Stimulated activated CD4-positive, alpha-beta T cell treated with anti-CD3 and anti-CD28 coated beads, Interleukin-15, amount 100 ng/mL, for 48 hours (primary cell): ENCODE data around the gene TRIM72.
A peak's percentile ranks its signal among the peaks of the same experiment; 100 is the strongest.
"Not testable (repeated sequence)": the region's sequence is repeated elsewhere in the genome, so short reads cannot be mapped to it uniquely, and the experiment has no call there.

Source experiments
- DNase-seq, 2 donors: peaks; one replicate each; pipeline ENCODE4 v3.0.0-alpha.2; 2020; ENCODE audit warnings: low read depth in 2 of 2

Gene TRIM72

DNA sequence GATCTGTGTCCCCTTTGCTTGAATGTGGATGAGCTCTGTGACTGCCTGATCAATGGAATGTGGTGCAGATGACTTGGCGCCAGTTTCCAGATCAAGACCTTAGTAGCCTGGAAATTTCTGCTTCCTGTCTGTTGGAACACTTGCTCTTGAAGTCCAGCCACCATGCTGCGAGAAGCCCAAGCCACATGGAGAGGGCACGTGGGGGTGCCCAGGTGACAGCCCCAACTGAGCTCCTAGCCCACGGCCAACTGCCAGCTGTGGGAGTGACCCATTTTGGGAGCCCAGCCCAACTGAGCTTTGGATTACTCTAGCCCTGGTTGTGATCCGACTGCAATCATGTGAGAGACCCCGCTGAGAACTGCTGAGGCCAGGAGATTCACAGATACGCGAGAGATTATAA lies 42.5 kb downstream of the TRIM72 start:
- no peak for DNase-seq

- DNase-seq, result no peak
Observed at GRCh38 chr16:31258366-31258765, 44.4 kb downstream of the TRIM72 start.

GRCh38 chr16:31260136-31260931 lies 46.4 kb downstream of the TRIM72 start:
- no peak for DNase-seq

DNA sequence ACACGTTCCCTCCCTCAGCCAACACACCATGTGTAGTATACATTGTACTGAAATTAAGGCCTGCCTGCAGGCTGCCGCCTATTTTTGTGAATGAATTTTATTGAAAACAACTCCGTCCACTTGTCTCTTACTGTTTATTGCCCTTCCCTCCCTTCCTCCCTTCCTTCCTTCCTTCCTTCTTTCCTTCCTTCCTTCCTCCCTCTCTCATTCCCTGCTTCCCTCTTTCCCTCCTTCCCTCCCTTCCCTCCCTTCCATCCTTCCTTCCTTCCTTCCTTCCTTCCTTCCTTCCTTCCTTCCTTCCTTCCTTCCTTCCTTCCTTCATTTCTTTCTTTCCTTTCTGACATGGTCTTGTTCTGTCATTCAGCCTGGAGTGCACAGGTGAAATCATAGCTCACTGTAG lies 48.2 kb downstream of the TRIM72 start:
- DNase-seq, result no peak

- peak; percentile 64 to 74 for DNase-seq
Observed at GRCh38 chr16:31265329-31266245, 51.7 kb downstream of the TRIM72 start.

- no peak for DNase-seq
Observed at GRCh38 chr16:31267332-31268032, 53.6 kb downstream of the TRIM72 start.

DNA sequence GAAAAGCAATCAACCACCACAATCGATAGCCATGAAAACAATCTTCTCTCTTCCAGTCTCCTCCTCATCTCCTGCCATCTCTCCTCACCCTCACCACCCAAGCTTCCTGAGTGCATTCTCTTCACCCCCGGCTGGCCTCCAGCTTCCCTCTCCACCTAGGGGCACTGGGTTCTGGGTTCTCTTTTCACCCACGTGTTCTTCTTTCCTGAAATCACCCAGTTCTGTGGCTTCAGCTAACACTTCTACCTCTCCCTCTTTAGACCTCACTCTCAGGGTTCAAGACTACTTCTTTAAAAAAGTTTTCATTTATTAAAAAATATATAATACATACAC lies 54.1 kb downstream of the TRIM72 start:
- DNase-seq, result no peak

DNA sequence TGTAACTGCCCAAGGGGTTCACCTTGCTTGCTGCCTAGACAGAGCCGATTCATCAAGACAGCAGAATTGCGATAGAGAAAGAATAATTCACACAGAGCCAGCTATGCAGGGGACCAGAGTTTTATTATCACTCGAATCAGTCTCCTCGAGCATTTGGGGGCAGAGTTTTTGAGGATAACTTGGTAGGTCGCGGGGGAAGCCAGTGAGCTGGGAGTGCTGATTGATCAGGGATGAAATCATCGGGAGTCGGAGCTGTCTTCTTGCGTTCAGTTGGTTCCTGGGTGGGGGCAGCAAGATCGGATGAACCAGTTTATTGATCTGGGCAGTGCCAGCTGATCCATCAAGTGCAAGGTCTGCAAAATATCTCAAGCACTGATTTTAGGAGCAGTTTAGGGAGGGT lies 55.0 kb downstream of the TRIM72 start:
- no peak for DNase-seq

DNA sequence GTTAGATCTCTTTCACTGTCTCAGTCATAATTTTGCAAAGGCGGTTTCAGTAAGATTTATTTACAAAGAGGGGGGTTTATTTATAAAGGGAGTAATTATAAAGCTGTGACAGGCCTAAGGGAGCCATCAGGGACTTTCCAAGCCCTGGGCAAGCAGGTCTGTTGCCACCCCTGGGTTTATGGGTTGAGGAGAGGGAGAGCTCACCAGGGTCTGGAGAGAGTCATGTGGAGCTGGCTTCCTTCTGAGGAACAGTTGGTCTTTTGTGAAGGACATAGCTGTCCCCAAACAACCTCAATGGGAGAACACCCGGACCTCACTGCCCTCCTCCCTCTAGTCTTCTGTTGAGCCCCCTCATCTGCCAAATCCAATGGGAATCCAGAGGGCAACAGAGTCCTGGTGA lies 55.6 kb downstream of the TRIM72 start:
- no peak for DNase-seq

DNA sequence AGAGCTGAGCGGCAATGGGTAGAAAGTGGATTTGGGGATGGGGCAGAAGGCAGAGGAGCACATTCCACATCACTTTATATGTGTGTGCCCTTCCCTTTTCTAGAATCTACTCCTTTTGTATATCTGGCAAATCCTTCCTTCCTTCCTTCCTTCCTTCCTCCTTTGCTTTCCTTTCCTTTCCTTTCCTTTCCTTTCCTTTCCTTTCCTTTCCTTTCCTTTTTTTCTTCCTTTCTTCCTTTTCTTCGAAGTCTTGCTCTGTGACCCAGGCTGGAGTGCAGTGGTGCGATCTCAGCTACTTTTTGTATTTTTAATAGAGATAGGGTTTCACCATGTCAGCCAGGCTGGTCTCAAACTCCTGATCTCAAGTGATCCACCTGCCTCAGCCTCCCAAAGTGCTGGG lies 56.1 kb downstream of the TRIM72 start:
- not testable (repeated sequence) for DNase-seq

GRCh38 chr16:31270795-31271194 lies 56.9 kb downstream of the TRIM72 start:
- no peak for DNase-seq

DNA sequence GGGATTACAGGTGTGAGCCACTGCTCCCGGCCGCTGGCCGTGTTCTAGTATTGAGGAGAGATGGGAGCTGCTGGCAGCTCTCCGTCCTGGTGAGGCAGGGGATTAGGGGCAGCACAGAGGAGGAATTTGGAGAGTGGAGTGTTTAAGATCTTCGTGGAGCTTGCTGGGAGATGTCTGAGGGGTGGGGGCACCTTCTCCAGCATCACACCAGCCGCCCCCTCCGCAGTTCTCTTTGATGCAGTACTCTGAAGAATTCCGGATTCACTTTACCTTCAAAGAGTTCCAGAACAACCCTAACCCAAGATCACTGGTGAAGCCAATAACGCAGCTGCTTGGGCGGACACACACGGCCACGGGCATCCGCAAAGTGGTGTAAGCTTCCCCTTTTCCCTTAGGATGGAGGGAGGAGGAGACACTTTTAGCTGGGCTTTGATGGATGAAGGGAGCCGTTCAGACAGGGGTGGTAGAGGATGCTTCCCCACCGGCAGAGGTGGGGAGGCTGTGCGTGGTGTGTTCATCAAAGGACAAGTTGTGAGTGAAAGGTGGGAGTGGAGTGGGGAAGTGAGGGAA lies 57.8 kb downstream of the TRIM72 start:
- no peak for DNase-seq

DNA sequence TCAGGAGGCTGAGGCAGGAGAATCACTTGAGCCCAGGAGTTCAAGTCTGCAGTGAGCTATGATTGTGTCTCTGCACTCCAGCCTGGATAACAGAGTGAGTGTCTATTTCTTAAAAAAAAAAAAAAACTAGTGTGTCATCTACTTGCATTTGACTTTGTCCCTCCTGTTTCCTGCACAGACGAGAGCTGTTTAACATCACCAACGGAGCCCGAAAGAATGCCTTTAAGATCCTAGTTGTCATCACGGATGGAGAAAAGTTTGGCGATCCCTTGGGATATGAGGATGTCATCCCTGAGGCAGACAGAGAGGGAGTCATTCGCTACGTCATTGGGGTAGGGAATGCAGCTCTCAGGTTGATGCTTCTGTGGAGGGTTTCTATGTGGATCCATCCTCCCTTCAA lies 59.3 kb downstream of the TRIM72 start:
- no peak for DNase-seq

- no peak for DNase-seq
Observed at GRCh38 chr16:31273676-31274075, 59.8 kb downstream of the TRIM72 start.

DNA sequence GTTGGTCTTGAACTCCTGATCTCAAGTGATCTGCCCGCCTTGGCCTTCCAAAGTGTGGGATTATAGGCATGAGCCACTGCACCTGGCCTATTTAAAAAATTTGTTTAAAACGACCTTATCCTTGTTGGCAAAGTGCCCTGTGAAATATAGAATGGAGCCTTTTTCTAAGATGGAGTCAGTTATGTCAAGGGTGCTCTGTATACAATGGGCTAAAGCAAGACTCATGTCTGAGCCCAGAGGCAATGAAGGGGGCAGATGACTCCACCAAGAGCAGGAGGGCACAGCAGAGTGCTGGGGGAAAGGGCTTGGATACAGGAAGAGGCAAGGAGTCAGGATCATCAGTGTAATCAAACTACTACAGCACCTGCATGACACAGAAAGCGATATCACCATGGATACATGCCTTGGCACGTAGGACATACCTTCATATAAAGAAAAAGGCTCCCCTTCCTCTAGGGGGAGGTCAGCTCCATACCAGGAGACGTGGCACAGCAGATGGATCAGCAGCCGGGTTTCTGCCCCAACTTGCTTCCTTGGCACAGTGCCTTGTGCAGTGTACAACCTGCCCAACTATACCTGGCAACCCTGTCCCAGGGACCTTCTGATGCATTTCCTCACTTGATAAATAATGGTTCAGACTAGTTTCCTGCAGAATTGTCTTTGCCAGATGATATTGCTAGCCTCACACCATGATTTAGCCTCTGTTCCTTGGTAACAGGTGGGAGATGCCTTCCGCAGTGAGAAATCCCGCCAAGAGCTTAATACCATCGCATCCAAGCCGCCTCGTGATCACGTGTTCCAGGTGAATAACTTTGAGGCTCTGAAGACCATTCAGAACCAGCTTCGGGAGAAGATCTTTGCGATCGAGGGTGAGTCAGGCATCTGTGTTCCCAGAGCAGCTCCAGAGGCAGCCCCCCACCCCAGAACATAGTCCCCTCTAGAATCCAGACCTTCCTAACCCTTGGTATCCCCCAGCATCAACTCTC lies 61.2 kb downstream of the TRIM72 start:
- no peak for DNase-seq

DNA sequence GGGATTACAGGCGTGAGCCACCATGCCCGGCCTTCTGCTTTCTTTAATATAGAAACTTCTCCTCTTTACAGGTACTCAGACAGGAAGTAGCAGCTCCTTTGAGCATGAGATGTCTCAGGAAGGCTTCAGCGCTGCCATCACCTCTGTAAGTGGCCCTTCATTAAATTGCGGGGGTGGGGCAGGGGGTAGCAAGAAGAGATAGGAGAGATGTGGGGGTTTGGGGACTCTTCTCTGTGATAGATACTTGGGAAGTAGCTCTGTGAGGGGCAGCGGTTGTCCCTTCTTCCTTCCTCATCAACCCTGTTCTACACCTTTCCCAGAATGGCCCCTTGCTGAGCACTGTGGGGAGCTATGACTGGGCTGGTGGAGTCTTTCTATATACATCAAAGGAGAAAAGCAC lies 62.7 kb downstream of the TRIM72 start:
- DNase-seq, result no peak

DNA sequence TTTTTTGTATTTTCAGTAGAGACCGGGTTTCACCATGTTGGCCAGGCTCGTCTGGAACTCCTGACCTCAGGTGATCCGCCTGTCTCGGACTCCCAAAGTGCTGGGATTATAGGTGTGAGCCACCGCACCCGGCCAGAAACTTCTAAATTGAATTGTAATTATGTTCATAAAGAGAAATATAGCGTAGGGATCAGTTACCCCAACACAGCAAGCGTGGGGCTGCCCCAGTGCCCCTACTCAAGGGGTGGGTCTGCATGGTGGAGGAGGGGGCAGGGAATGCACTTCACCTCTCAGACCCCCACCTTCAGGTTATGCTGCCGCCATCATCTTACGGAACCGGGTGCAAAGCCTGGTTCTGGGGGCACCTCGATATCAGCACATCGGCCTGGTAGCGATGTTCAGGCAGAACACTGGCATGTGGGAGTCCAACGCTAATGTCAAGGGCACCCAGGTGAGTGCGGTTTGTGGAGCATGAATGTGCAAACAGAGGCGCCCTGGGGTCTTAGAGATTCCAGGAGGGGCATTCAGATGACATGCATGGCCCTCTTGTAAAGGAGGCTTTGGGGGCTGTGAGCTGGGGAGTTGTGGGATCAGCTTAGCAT lies 63.8 kb downstream of the TRIM72 start:
- no peak for DNase-seq

DNA sequence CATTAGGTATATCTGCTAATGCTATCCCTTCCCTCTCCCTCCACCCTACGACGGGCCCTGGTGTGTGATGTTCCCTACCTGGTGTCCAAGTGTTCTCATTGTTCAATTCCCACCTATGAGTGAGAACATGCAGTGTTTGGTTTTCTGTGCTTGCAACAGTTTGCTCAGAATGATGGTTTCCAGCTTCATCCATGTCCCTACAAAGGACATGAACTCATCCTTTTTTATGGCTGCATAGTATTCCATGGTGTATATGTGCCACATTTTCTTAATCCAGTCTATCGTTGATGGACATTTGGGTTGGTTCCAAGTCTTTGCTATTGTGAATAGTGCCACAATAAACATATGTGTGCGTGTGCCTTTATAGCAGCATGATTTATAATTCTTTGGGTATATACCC lies 64.9 kb downstream of the TRIM72 start:
- not testable (repeated sequence) for DNase-seq
